GM12878 (cell line): ENCODE measurements around the gene SEC23A.
"Not testable (repeated sequence)": the region's sequence is repeated elsewhere in the genome, so short reads cannot be mapped to it uniquely, and the experiment has no call there.

Source experiments
- CHD1 ChIP-seq: IDR thresholded peaks from 2 replicates; pipeline ENCODE4 v1.6.1; 2012; ENCODE audit warnings: low read depth, low read length, improper control_type of control experiment
- CTCF ChIP-seq, 3 experiments: IDR thresholded peaks in 2 of 3; conservative IDR thresholded peaks in 1 of 3; 2 replicates each; pipeline ENCODE4 v1.5.1; 2011; ENCODE audit warnings: low read depth in 3 of 3, low read length in 3 of 3, mild to moderate bottlenecking in 3 of 3, control low read depth in 2 of 3, moderate library complexity in 2 of 3, inconsistent platforms in 1 of 3, mixed read lengths in 1 of 3; ENCODE audit not compliant: control insufficient read depth in 2 of 3, insufficient read depth in 1 of 3; ENCODE audit errors: extremely low read depth in 1 of 3
- MXI1 ChIP-seq: fragments of 150-350 bp; IDR thresholded peaks from 2 replicates; pipeline ENCODE4 v1.6.1; 2011; ENCODE audit warnings: low read depth, mild to moderate bottlenecking, inconsistent platforms, low read length, improper control_type of control experiment
- ZSCAN29 ChIP-seq: fragments of 450-650 bp; IDR thresholded peaks from 2 replicates; pipeline ENCODE4 v1.6.1; 2017; ENCODE audit warnings: mild to moderate bottlenecking, moderate library complexity

- TF ChIP-seq CTCF (IDR thresholded peaks at IDR 0.05 in 2 of 3, conservative IDR thresholded peaks at IDR 0.05 in 1 of 3; ENCODE audit: control insufficient read depth in 2 of 3, extremely low read depth in 1 of 3, insufficient read depth in 1 of 3, low read depth in 3 of 3, low read length in 3 of 3); CHD1; ZSCAN29; MXI1: not testable (repeated sequence)
These were observed 85.7 kb downstream of the SEC23A start for GRCh38 chr14:39017096-39018016.
